Measurements from ENCODE around the gene TLCD4.
"Not testable (repeated sequence)": the region's sequence is repeated elsewhere in the genome, so short reads cannot be mapped to it uniquely, and the experiment has no call there.

TLCD4 gene, protein sequence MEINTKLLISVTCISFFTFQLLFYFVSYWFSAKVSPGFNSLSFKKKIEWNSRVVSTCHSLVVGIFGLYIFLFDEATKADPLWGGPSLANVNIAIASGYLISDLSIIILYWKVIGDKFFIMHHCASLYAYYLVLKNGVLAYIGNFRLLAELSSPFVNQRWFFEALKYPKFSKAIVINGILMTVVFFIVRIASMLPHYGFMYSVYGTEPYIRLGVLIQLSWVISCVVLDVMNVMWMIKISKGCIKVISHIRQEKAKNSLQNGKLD

DNA sequence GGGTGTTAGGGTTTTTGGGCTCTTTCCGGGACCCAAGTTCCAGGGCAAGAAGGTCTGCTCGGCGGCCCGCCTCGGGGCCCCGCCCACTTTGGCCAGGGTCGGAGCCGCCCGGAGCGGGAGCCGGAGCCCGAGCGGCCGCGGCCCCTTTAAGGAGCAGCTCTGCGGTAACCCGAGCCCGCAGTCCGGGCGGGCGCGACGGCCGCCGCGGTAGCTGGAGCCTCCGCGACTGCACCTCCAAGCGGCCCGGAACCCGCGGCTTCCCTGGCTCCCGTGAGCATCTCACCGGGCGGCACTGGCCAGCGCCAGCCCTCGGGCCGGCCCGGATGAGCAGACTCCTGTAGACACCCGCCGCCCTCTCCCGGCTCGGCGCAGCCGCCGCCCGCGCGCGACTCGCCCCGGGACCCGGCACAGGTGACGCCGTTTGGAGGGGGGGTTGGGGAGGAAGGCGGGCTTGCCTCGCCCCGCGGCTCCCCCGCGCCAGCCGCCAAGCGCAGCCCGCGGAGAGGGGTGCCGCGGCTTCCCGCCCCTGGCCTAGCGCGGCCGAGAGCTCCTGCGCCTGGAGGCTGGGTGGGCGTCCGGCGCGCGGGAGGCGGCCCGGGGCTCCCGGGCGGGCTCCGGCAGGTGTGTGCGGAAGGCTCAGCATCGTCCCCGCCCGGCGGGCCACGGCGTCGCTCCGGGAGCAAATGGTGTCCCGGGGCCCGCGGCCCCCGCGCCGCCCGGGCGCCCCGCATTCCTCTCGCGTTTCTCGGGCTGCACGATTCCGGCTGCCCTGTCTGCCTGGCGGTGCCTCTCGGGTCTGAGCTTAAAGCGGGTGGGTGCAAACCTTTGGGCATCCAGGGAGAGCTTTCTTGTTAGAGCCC, at the start of gene TLCD4:
TLCD4 (plus strand) TSS at position 149 of the 860 bp plus-strand sequence. CDS start 26,547 bp downstream, outside the sequence.
- DNase-seq: no peak

DNA sequence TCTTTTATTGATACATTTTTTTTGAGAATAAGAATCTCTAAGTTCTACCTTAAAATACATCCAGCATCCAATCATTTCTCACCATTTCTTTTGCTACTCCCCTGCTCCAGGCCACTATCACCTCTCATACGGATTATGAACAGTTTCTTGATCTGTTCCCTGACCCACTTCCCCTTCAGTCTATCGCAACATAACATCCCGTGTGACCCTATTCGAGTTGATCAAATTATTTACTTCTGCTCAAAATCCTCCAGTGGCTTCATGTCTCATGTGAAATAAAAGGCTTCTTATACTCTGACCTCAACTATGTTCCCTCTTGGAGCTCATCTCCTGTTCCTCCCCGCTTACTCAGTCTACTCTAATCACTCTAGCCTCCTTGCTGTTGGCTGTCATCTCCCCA, 49.6 kb upstream of the TLCD4 start:
- DNase-seq: no peak

DNA sequence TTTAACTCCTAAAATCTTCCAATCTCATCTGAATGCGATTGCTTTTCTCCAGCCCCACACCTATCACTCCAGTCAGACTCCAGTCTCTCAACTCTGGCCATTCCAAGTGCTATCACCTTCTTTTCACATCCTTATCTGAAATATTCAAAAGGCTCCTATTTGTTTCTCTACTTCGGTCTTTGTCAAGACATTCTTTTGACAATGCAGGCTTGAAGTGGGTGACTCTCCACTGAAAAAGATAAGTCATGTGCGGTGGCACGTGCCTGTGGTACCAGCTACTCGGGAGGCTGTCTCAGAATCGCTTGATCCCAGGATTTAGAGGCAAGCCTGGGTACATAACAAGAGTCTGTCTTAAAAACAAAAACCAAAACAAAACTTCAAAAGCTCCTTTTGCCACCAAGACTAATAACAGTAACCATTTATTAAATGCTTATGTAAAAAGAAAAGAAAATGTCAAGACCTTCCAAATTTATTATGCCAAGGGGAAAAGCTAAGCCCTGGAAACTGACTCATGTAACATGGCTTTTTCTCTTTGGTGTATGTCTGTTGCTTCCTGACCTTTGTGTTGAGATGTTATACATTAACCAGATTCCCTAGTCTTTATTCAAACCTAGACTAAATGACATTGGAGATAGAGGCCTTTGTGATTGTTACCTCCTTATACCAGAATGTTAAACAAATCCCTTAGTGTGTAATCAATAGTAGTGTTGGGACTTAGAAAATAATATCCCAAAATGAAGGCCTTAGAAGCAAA, 48.0 kb upstream of the TLCD4 start:
- DNase-seq: no peak

DNA sequence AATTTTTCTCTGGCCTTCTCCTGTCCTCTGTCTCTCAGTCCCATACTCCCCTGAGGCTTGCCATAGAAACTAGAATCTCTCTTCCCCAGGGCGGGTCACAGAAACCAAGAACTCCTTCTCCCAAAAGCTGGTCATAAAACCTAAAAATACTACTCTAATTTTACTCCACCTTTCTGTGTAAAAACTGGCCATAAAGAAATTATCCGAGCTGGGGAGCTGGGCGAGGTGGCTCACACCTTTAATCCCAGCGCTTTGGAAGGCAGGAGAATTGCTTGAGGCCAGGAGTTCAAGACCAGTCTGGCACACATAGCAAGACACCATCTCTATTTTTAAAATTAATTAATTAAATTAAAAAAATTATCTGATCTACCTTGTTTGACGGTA, 47.5 kb upstream of the TLCD4 start:
- no peak for DNase-seq

DNA sequence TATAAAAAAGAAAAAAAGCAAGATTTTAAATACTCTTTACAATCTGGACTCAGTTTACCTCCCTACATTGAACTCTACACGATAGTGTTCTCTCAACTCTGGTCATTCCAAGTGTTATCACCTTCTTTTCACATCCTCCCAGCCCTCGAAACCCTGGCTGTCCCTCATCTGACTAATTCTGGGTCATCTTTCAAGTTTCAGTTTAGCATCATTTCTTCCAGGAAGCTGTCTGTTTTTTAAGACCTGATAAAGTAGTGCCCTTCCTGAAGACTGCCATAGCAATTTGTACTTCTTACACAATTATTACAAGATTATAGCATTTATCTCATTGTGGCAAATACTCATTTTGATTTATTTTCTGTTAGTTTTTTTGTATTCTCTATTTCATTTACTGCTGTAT, 45.6 kb upstream of the TLCD4 start:
- no peak for DNase-seq

DNA sequence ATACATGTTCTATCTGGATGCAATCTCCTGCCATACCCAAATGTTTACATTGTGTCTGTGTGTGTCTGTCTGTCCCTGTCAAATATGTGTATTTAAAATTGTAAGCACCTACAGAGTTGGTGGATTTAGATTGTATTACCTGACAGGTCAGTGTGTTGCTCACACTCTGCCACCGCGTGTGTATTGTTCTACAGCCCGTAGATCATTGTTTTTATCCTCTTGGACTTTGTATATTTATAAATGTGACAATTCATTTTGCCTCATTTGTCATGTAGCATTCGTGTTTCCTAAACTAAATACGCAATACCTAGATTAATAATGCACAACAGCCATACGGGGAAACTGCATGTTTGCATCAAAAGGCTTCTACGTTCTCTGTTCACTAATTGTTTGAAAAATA, 45.0 kb upstream of the TLCD4 start:
- no peak for DNase-seq

DNA sequence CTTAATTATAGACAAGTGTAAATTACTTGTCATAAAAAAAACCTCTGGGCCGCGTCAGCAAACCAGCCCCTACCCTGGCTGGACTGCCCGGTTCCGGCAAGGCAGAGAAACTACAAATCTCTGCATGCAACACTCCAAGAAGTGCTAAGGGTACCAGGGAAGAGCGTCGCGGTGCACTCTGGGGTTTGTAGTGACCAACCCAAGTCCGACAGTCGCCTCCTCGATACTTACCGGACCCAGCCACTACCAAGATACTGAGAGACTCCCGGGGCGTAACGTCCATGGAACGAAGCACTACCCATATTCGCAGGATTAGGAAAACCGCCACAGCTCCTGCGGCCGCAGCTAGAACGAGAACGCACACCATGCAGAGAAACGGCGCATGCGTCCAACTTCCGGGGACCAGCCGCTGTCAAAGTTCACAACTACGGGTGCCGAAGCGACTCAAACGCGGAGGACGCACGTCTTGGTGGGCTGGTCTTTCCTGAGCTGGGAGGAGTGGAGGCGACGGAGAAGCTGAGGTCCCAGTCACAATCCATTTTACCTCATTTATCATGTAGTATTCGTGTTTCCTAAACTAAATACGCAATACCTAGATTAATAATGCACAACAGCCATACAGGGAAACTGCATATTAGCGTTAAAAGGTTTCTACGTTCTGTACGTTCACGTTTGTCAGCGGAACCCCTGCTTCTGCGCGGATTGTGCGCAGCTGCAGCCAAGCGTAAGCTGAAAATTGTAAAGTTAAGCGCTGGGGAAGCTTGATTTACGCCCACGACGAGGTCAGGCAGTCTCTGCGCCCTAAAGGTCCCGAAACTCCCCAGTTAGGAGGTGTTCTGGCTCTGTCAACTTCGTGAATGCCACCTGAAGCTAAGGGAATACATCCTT, 44.4 kb upstream of the TLCD4 start, which contains the start of gene ALG14:
ALG14 (minus strand) TSS at position 420 of the 888 bp plus-strand sequence; CDS start at position 367, 53 bp downstream.
- peak; percentile 86 to 93 for DNase-seq

DNA sequence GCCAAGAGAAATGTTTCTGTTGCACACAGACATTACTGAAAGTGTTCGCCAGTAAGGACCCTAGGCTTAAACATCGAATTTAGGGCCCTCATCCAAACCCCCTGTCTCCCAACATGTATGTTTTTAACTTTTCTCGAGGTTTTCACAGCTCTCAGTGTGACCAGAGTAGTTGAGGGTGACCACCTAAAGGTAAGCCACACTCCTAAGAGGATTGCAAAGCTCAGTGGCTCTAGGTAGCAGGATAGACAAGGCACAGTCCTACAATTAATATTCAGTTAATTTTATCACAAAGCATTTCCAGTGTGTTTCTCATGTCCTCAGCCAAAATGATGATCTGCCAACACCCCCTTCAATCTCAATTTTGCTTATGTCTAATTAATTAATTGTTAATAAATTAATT, 43.7 kb upstream of the TLCD4 start:
- DNase-seq: no peak

DNA sequence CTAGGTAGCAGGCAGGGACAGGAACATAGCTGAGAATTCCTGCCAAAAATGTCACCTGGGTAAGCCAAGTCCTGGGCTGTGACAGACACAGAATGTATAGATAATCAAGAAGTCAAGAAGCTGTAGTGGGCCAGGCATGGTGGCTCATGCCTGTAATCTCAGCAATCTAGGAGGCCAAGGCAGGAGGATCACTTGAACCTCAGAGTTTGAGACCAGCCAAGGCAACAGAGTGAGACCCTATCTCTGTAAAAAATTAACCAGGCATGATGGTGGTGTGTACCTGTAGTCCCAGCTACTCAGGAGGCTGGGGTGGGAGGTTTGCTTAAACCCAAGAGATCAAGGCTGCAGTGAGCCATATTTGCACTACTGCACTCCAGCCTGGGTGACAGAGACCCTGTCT, 41.1 kb upstream of the TLCD4 start:
- DNase-seq: no peak

DNA sequence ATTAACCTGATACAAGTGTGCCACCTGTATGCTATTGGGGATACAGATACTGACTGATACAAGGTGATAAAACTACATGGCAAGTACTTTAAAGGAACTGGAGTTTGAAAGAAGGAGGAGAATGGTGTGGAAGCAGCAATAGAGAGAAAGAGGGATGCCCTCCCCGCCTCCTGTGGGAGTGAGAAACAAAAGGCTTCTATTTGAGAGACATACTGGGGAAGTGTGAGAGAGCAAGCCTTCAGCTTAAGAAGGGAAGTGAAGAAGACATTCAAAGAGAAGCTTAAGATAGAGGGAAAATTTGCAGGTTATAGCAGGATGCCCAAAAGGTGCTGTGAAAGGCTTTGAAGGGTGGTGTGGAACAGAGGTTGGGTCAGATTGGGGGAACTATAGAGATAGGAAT, 36.7 kb upstream of the TLCD4 start:
- DNase-seq: no peak

DNA sequence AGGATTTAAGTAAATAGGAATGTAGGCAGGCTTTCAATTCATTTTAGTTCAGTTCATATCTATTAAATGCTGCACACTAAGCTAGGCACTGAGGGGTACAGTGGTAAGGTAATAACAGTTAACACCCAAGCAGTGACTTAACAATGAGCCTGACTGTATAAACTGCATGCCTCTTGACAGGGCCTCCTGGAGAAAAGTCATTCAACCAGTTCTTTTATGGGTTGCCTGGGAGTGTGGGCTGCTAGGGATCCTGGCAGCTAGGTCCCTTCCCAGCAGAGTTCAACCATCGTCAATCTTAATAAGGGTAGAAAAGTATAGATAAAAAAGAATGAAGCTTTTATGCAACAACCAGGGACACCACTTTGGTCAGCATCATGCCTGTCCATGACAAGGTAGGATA, 36.3 kb upstream of the TLCD4 start:
- DNase-seq: no peak

DNA sequence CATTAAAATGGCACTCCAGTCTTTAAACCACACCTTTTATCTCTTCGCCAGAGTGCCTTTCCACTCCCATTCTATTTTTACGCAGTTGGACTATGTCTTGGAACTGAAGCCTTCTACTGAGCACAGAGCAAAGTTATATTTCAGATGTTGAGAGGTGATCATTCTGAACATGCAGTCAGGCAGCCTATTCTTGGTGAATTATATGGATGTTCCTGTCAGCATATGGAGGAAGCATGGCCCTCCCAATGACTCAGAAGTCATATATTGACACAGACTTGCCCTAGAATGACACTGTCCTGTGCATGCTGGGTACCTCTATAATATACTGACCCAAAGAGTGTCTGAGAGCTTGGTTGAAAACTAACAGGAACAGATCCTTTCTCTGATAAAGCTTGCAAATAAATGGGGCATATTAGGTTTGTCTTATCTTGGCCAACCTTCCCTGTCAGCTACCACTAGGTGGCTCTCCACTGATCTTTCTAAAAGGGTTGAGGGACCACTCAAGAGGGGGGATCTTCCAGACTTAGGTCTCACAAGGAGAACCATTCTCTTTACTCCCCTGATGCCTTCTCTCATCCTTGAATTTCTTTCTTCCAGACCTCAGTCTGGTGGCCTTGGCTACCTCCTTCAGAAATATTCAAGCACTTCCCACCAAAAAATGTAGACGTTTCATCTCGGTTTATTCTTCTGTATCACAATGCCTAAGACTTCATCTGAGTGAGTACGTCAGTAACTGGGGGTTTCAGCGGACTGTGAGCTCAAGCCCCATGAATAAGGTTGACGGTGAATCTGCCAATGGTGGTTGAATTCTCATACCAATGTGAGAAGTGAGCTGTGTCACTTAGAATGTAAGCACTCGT, 32.6 kb upstream of the TLCD4 start:
- DNase-seq: peak in 1 of 2 donors; percentile 9

DNA sequence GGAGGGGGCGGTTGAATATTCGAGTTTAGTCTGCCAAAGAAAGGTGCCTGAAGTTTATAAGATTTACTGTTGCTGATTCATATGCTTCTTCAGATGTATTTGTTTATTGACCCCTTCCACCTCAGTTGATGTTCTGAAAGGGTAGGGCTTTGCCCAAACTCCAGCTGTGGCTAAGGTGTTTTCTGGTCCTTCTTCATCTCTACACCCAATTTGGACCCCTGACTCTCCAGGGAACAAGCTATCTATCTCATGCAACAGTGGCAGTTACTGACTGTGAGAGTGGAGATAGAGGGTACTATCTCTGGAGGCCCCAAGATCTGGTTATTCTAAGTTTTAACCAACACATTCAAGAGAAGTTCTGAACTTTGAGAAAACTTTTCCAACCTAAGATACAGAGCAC, 31.8 kb upstream of the TLCD4 start:
- DNase-seq: no peak

DNA sequence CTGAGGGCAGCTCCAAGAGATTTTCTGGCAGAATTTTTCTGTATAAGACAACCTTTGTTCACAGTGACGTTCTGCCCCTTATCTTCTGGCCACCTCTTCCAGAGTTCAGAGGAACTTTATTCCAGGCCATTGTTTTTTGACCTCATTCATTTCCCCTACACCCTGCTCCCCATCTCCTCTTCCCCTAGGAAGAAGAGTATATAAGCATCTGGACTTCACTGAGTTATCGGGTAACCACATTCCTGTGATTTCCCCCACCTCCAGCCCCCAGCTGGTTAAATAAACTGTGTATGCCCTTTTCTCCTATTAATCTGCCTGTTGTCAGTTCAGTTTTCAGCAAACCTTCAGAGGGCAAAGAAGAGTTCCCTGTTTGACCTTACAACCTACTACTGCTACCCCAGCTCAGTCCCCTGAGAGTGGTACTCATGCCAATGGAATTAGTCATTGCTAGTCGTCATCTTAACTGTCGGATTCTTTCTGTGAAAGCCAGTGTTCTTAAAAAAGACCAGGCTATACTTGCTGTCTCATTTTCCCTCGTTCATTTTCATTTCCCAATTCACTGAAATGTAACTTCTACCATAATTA, 30.1 kb upstream of the TLCD4 start:
- no peak for DNase-seq

DNA sequence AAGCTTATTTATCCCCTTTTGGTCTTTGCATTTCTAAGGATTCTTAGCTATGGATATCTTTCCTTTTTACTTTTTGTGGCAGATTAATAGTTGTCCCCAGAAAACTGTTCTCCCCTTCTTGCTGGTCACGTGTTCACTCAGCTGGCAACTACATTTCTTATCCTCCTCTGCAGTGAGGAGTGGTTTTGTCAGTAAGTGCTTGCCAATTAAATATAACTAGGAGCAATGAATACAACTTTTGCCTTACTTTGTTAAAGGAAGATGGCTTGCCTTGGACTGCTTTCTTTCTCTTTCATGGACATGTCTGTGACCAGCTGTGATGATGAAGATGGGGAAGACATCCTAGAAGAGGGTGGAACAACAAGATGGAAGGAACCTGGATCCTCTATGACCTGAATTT, 28.9 kb upstream of the TLCD4 start:
- DNase-seq: no peak

DNA sequence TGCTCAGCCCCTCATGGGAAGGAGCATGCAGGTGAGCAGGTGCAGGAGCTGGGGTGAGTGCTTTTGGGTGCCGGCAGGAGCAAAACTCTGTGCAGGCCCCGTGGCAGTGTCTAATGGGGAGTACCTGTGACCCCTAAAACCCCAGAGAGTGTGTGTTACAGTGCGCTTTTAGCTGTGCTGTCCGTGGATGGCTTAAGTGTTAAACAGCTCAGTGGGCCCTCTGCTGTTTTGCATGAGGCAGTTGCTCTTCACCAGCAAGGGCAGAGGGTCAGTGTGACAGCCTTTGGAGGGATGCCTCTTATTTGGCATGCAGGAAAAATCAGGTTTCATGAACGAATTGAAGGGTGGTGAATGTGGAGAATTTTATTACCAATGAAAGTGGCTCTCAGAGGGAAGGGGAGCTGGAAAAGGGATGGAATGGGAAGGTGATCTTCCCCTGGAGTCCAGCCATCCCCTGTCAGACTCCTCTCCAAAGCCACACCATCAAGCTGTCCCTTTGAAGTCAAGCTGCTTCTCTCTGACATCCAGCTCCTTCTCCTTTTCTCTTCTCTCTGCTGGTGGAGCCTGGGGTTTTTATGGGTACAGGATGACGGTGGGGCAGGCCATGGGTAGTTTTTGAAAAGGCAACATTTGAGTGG, 27.4 kb upstream of the TLCD4 start:
- DNase-seq: no peak

DNA sequence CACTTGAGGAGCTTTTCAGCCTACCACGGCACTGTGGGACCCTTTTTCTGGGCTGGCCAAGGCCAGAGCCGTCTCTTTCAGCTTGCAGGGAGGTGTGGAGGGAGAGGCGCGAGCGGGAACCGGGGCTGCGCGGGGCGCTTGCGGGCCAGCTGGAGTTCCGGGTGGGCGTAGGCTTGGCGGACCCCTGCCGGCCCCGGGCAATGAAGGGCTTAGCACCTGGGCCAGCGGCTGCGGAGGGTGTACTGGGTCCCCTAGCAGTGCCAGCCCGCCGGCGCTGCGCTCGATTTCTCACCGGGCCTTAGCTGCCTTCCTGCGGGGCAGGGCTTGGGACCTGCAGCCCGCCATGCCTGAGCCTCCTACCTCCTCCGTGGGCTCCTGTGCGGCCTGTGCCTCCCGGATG, 25.9 kb upstream of the TLCD4 start:
- DNase-seq: not testable (repeated sequence)

DNA sequence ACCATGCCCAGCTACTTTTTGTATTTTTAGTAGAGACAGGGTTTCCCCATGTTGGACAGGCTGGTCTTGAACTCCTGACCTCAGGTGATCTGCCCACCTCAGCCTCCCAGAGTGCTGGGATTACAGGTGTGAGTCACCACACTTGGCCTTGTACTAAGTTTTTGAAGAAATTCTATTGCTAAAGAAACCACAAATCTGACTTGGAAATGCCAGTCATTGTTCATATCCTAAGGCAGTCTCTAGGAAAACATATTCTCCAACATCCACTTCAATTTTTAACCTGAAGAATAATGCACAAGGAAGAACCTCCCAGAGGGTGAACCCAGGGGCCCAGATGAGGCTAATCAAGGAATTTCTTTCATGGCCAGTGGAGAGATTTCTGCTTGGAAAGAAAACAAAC, 24.3 kb upstream of the TLCD4 start:
- DNase-seq: not testable (repeated sequence)

DNA sequence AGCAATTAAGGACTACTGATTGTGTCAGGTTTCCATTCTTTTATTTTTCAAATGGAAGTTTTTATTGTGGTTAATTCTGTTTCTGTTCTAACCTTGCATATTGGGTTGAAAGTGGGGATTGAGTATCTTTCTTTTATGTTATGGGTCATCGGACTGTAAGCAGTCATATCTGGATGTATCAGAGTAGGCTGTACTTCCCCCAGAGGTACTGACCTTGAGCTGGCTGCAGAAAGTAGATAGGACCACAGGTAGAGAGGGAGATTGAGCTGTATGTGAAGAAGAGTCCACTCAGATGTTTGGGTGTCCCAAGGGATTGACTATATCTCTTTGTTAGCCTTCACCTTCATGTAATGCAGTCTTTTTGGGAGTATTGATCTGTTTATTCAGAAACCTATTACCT, 23.9 kb upstream of the TLCD4 start:
- no peak for DNase-seq

DNA sequence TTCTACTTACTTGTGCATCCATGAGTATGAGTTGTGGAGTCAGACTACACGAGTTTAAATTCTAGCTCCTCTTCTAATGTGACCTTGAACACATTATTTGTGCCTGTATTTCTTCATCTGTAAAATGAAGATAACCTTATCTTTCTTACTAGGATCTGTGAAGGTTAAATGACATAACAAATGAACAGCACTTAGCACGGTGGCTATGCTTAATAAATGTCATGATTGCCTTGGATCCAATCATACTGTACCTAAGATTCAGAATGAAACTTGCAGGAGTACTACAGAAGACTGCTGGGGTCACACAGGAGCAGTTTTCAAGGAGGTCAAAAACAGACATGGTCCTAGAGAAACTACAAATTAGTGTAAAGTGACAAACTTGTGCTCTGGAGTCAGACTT, 22.2 kb upstream of the TLCD4 start:
- DNase-seq: no peak

DNA sequence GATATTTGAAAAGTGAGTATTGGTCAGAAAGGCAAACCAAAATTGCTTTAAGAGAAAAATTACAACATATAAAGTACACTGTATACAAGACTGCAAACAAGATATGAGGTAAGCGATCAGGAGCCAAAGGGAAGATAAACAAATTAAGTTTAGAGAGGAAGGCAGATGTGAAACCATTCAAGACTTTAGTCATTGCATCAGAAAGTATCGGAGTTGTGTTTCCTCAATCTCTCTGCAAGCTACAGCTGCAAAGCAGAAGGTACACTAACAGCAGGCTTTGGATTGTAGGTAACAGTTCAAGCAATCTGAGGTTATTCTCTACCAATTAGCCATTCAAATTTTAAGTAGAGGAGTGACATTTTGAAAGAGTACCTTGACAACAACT, 21.3 kb upstream of the TLCD4 start:
- no peak for DNase-seq
